GM20000 (cell line): Measurements from ENCODE around the gene EXT2.
A peak's percentile ranks its signal among the peaks of the same experiment; 100 is the strongest.

ENCODE experiments used
- DNase-seq: peaks from one replicate; pipeline ENCODE4 v3.0.0; 2012; ENCODE audit warnings: low spot score
- CTCF ChIP-seq: IDR thresholded peaks from 2 replicates; pipeline ENCODE4 v1.5.1; 2012; ENCODE audit warnings: mild to moderate bottlenecking, control low read depth; ENCODE audit errors: extremely low read depth, missing control alignments

EXT2 gene

GRCh38 chr11:44150401-44150800, 54.9 kb downstream of the EXT2 start:
- no peak for DNase-seq
- TF ChIP-seq CTCF, result no peak

GRCh38 chr11:44157019-44157418, 61.5 kb downstream of the EXT2 start:
- no peak for DNase-seq
- TF ChIP-seq CTCF, result no peak

GRCh38 chr11:44158384-44158783, 62.9 kb downstream of the EXT2 start:
- no peak for DNase-seq
- no peak for TF ChIP-seq CTCF

- DNase-seq, result peak; percentile 17
- TF ChIP-seq CTCF, result no peak
These were observed 64.6 kb downstream of the EXT2 start for GRCh38 chr11:44159848-44160721.

- no peak for TF ChIP-seq CTCF
- no peak for DNase-seq
These were observed 66.5 kb downstream of the EXT2 start for GRCh38 chr11:44162004-44162403.

GRCh38 chr11:44162662-44163061, 67.2 kb downstream of the EXT2 start:
- TF ChIP-seq CTCF, result no peak

GRCh38 chr11:44165432-44165831, 70.0 kb downstream of the EXT2 start:
- no peak for DNase-seq
- no peak for TF ChIP-seq CTCF

More at GRCh38 chr11:44162662-44163061, 67.2 kb downstream of the EXT2 start:
- DNase-seq, result no peak
